Activated CD4-positive, alpha-beta T cell treated with anti-CD3 and anti-CD28 coated beads, Interleukin-2, amount 50 U/mL, for 24 hours (primary cell): ENCODE measurements around the gene BASP1.
"Not testable (repeated sequence)": the region's sequence is repeated elsewhere in the genome, so short reads cannot be mapped to it uniquely, and the experiment has no call there.

Source experiments
- DNase-seq, 2 donors: peaks; one replicate each; pipeline ENCODE4 v3.0.0-alpha.2; 2020; ENCODE audit warnings: low read depth in 1 of 2, low spot score in 1 of 2

Gene BASP1

DNA sequence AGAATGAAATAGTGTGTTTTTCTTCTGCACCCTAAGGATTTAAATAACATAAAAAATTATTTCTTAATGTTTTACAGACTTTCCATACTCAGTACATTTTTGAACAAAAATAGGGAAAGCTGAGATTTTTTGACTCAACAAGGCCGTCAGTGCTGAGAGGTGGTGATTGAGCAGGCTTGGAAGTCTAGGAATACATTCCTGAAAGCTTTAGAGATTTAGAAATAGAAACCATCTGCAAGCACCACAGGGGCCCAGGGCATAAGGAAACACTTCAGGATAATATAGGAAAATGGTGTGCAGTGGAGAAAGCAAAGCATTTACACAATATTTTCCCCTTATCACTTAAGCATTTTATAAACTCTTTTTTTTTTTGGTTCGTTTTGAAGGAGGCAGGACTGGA is 5.2 kb downstream of the BASP1 start:
- no peak for DNase-seq

- no peak for DNase-seq
These were observed 6.1 kb downstream of the BASP1 start for GRCh38 chr5:17223367-17224185.

DNA sequence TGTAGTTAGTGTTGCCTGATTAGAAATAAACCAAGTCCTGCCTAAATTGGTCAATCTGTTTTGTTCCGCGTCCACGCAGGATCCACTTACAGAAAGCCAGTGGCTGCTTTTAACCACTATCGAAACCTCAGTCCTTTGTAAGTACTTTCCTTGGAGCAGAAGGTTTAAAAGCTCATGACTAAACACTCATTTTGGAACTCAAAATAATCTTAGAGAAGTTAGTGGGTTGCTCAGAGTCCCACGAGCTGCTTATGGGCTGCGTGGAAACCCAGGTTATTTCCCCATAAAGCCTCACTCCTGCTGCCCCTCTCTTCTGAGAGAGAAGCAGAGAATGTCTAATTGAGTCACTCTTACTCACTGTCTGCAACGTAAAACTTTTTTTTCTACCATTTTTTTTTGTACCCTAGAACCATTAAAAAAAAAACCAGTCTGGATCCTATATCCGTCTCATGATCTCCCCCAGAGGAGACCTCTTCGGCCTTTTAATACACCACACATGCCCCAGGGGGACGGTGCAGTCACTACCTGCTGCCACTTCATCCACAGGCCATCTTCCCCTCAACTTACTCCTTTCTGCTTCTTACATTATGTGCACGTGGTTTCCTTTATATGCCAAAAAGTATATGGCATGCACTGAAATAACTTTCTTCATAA is 7.6 kb downstream of the BASP1 start:
- no peak for DNase-seq

GRCh38 chr5:17225520-17225919 is 8.1 kb downstream of the BASP1 start:
- no peak for DNase-seq

GRCh38 chr5:17227868-17228267 is 10.4 kb downstream of the BASP1 start:
- DNase-seq, result no peak

- DNase-seq, result no peak
These were observed 11.4 kb downstream of the BASP1 start for GRCh38 chr5:17228821-17229291.

DNA sequence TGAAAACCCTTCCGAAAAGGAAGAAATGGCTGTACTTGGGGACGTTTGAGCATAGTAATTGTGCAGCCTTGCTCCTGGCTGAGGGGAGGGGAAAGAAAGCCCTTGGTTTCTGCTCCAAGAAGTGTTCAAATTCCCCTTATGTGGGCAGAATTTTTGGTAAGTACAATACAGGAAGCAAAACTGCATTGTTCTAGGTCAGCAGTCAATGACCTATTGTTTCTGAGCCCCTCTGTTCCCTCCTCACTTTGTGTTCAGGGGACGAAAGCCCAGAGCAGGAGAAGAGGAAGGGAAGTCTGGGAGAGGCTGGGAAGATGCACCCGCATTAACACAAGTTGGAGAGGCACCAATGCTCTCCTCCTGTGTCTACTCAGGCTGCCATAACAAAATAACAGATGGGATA is 11.9 kb downstream of the BASP1 start:
- no peak for DNase-seq

- DNase-seq, result no peak
These were observed 12.8 kb downstream of the BASP1 start for GRCh38 chr5:17230191-17230590.

- no peak for DNase-seq
These were observed 13.5 kb downstream of the BASP1 start for GRCh38 chr5:17230808-17231525.

- no peak for DNase-seq
These were observed 15.0 kb downstream of the BASP1 start for GRCh38 chr5:17232405-17232804.

DNA sequence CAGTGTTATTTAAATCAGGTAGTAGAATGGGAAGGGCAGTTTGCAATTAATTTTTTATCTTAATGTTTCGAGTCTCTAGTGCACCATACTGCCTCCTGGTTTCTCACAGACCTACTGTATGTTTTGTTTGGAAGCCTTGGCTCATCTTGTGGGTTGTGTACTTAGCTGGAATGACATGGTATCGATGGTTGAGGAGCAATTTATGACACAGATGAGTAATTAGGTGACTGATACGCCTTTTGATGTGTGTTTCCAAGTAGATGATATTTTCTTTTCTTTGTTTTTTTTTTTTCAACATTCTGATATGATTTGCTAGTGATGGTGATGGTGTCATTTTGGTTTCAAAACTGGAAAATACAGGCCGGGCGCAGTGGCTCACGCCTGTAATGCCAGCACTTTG is 16.1 kb downstream of the BASP1 start:
- DNase-seq, result no peak

GRCh38 chr5:17234374-17234773 is 16.9 kb downstream of the BASP1 start:
- DNase-seq, result no peak

GRCh38 chr5:17235731-17236330 is 18.4 kb downstream of the BASP1 start:
- no peak for DNase-seq

- DNase-seq, result no peak
These were observed 21.1 kb downstream of the BASP1 start for GRCh38 chr5:17238521-17239041.

GRCh38 chr5:17239953-17240352 is 22.5 kb downstream of the BASP1 start:
- no peak for DNase-seq

DNA sequence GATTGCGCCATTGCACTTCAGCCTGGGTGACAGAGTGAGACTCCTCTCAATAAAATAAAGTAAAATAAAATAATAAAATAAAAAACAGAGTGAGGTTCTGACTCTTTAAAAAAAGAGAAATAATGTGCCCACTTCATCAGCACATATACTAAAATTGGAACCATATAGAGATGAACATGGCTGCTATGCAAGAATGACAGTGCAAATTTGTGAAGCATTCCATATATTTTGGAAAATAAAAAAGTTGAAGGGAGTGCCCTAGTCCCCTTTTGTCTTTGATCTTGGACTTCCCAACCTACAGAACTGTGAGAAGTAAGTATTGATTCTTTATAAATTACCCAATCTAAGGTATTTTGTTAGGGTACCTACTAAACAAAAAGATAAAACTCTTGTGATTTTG is 23.1 kb downstream of the BASP1 start:
- DNase-seq, result no peak

DNA sequence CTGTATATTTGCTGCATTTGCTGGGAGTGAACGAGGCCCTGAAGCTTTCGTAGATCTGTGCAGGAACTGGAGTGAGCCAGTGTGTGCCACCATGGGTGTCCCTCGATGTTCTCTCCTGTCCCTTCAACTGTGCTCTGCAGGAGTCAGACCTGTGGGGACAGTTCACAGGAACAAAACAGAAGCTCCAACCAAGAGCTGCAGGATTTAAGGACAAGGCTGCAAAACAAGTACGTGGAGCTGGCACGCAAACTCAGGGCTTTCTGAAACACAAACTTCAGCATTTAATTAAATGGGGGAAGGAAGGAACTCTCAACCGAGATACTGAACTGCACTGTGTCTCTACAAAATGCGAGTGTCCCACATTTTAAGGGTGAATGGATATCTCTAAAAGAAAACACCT is 24.2 kb downstream of the BASP1 start:
- DNase-seq, result no peak

DNA sequence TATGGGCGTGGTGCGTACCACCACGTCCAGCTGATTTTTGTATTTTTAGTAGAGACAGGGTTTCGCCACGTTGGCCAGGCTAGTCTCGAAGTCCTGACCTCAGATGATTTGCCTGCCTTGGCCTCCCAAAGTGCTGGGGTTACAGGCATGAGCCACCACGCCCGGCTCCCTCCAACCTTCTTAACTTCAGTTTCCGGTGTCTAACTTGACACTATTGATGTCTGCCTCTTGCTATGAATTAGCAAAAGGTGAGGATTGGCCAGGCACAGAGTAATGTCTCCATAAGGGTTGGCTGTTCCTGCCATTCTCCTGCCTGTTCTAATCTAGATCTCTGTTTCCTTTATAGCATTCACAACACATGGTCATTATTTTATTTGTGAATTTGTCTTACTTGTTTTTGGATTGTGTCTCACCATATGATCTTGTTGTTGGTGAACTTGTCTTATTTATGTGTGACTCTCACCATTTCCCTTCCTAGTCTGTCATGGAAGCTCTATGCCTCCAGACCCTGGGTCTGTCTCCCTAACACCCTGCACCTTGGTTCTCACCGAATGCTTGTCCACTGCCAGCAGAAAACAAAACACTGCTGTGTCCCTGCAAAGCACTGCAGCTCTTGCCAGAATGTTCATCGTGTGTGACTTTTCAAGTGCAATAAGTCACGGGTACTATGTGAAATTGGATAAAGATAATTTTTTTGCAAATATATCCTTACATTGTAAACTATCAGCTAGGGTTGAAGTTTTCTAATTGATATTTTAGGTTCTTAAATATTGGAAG is 26.0 kb downstream of the BASP1 start:
- no peak for DNase-seq

DNA sequence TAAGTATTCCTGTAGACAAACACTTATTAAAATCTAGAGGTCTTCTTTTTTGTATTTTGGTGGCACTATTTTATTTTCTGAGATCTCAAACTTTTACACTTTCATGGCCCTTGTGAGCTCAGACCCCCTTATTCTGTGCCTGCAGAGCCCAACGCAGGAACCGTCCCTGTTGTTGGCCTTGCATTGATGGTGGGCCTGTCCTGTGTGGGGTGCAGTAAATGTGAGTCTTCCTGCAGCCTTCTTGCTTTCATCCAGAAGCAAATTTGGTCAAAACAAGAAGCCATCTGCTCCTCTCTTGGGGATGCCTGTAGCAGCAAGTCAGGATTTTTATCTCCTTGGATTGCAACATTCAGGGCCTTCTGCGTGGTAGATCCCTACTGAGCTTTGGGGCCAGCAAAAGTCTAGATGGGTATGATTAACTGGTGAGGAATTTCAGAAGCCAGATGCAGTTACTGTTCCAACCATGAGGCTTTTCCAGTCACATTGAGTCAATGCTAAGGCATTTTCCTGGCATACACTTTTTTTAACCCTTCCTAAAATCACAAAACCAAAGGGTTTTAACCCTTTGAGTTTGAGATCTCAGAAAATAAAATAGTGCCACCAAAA is 31.7 kb downstream of the BASP1 start:
- DNase-seq, result no peak

- DNase-seq, result not testable (repeated sequence)
These were observed 32.4 kb downstream of the BASP1 start for GRCh38 chr5:17249841-17250240.
